Thyroid gland (tissue), 4 donors: ENCODE results near the gene MAFB.

ENCODE experiments used
- POLR2A ChIP-seq, 2 donors: fragments of 450-650 bp; IDR thresholded peaks; one replicate each; pipeline ENCODE4 v1.6.1; 2017; ENCODE audit warnings: antibody characterized with exemption in 2 of 2, mild to moderate bottlenecking in 2 of 2, moderate library complexity in 1 of 2
- TF ChIP-seq, protein P1 (sequence below), 6 experiments: fragments of 200-600 bp in 3 of 6; fragments of 450-650 bp in 3 of 6; sonication (generic) in 3 of 6; IDR thresholded peaks; one replicate each; pipeline ENCODE4 v1.5.1; 2016 to 2019; ENCODE audit warnings: antibody characterized with exemption in 6 of 6, mild to moderate bottlenecking in 2 of 6, inconsistent platforms in 1 of 6, moderate library complexity in 1 of 6

- TF ChIP-seq, protein P1, sequence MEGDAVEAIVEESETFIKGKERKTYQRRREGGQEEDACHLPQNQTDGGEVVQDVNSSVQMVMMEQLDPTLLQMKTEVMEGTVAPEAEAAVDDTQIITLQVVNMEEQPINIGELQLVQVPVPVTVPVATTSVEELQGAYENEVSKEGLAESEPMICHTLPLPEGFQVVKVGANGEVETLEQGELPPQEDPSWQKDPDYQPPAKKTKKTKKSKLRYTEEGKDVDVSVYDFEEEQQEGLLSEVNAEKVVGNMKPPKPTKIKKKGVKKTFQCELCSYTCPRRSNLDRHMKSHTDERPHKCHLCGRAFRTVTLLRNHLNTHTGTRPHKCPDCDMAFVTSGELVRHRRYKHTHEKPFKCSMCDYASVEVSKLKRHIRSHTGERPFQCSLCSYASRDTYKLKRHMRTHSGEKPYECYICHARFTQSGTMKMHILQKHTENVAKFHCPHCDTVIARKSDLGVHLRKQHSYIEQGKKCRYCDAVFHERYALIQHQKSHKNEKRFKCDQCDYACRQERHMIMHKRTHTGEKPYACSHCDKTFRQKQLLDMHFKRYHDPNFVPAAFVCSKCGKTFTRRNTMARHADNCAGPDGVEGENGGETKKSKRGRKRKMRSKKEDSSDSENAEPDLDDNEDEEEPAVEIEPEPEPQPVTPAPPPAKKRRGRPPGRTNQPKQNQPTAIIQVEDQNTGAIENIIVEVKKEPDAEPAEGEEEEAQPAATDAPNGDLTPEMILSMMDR (IDR thresholded peaks at IDR 0.05) = no peak
- TF ChIP-seq POLR2A (IDR thresholded peaks at IDR 0.05) = no peak
Measured at GRCh38 chr20:40681684-40682083, 7.4 kb downstream of the MAFB start.
